Measurements from ENCODE around the gene GPR37L1.
"Not testable (repeated sequence)": the region's sequence is repeated elsewhere in the genome, so short reads cannot be mapped to it uniquely, and the experiment has no call there.

GPR37L1 gene

DNA sequence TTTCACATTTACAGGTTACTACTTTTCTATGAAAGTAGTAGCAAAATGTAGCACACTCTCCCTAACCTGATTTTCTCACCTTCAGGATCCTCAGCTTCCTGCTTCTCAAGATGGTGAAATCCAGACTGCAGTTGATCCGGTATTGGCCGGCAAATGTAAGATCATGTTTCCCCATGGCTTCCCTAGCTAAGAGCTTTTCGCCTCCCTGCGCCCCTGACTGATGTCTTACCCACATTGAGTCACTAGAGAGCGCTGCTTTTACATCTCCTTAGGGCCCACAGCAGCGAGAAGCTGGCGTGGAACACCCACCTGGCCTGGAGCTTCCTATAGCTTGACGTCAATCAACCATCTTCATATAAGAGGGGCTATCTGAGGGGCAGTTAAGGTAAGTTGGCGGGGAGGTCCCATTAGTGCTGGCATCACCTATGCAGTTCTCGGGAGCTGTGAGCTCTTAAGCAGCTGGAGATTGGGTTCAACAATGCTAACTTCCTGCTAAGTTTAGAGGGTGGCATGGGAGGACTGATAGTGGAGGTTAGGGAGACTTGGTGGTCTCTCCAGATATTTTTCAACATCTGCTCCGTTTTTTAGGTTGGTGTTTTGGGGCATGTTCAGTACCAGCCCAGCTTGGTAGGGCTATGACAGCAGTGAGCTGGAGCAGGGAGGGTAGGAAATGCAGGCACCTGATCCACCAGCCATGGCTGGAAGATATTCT is 32.2 kb downstream of the GPR37L1 start:
- peak; percentile 90 for DNase-seq (ENCODE audit: low read depth, low spot score)

- no peak for DNase-seq (ENCODE audit: low read depth, low spot score)
Observed at GRCh38 chr1:202155478-202156021, 32.8 kb downstream of the GPR37L1 start.

- no peak for DNase-seq (ENCODE audit: low read depth, low spot score)
Observed at GRCh38 chr1:202156590-202156989, 33.9 kb downstream of the GPR37L1 start.

DNA sequence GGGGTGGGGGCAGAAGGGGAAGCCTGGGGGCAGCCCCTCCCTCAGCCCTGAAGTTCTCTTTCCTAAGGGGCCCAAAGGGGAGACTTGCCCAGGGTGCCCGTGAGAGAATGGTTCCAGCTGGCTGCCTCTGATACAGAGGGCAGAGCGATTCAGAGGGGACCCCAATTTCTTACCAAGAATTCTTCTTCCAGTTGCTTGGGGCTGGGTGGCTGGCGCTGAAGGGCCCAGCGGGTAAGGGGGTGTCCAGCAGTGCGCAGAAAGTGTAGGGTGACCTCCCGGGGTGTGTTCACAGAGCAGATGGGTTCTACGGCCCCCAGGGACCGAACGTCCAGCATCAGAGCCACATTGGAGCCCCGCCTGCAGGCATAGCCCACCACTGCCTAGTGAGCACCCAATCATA is 35.2 kb downstream of the GPR37L1 start:
- DNase-seq (ENCODE audit: low read depth, low spot score), result no peak

- no peak for DNase-seq (ENCODE audit: low read depth, low spot score)
Observed at GRCh38 chr1:202158810-202159533, 36.3 kb downstream of the GPR37L1 start.

GRCh38 chr1:202159534-202160371 is 37.0 kb downstream of the GPR37L1 start:
- no peak for DNase-seq (ENCODE audit: low read depth, low spot score)

- no peak for DNase-seq (ENCODE audit: low read depth, low spot score)
Observed at GRCh38 chr1:202160377-202160940, 37.7 kb downstream of the GPR37L1 start, which contains the start of gene PTPN7. Gene PTPN7, minus strand, starts transcription at chr1:202160602. Its CDS starts 1,200 bp downstream, at chr1:202159402.

DNA sequence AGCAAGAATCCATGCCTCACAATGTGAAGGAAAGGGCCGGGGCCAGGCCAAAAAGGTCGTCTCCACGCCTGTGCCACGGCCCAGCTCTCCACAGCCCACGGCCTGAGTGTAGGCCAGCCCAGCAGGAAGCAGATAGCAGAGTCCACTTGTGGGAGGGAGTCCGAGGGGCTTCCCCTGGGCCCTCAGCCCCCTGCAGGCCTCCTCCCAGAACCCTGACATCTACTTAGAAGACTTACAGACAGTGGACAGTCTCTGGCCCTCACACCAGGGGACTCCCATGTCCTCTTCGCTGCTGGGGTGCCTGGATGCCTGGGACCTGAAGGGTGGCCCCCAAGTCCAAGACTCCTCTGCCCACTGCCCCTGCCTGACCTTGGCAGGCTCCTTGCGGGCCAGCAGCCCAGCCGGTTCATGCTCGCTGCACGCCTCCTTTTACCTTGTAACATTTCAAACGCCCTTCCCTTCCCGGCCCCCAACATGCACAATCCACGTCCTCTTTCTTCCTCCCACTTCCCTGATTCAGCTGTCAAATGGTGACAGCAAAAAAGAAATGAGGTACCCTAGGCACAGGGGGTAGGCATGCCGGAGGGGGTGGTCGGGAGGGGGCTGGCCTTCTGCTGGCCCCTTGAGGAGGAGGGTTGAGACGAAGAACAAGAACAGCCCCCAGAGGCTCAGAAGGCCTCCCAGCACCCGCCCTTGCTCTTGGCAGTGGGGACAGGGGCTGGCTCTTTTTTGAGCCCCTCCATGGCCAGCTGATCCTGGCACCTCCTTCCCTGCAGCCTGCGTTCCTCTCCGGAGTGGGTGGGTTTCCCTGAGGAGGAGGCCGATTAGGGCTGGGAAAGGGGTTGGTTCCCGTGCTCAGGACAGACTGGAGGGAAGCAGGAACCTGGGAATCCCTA is 38.7 kb downstream of the GPR37L1 start:
- no peak for DNase-seq (ENCODE audit: low read depth, low spot score)

GRCh38 chr1:202162047-202162417 is 39.3 kb downstream of the GPR37L1 start:
- no peak for DNase-seq (ENCODE audit: low read depth, low spot score)

- DNase-seq (ENCODE audit: low read depth, low spot score), result no peak
Observed at GRCh38 chr1:202162418-202163280, 39.9 kb downstream of the GPR37L1 start.

GRCh38 chr1:202163281-202164270 is 40.9 kb downstream of the GPR37L1 start:
- DNase-seq (ENCODE audit: low read depth, low spot score), result no peak

GRCh38 chr1:202164271-202165037 is 41.7 kb downstream of the GPR37L1 start:
- no peak for DNase-seq (ENCODE audit: low read depth, low spot score)

DNA sequence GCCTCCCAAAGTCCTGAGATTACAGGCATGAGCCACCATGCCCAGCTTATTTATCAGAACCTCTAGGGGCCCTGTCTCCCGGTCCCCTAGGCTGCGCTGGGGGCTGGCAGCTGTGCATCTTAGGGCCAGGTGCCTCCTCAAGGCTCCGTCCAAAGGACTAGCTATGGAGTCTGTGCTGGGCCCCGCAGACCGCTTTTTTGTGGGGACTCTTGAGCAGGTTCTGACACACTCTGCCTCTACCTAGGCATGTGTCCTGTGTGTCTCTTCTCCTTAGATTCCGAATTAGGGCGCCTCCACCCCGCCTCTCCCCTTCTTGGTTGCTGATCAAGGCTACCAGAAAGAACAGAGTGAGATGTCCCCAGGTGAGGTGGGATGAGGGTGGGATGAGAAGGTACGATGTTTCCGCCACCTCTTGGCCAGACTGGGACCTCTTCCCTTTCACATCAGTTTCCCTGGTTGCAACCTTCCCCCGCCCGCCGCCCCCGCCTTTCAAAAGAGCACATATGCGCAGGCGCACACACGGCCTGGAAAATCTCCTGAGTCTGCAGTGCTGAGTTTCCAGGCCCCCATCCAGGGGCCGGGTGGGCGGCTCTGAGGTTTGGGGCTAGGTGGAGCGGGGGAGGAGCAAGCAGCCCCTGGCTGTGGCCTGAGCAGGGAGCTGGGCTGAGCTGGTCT is 42.7 kb downstream of the GPR37L1 start:
- DNase-seq (ENCODE audit: low read depth, low spot score), result peak; percentile 84

DNA sequence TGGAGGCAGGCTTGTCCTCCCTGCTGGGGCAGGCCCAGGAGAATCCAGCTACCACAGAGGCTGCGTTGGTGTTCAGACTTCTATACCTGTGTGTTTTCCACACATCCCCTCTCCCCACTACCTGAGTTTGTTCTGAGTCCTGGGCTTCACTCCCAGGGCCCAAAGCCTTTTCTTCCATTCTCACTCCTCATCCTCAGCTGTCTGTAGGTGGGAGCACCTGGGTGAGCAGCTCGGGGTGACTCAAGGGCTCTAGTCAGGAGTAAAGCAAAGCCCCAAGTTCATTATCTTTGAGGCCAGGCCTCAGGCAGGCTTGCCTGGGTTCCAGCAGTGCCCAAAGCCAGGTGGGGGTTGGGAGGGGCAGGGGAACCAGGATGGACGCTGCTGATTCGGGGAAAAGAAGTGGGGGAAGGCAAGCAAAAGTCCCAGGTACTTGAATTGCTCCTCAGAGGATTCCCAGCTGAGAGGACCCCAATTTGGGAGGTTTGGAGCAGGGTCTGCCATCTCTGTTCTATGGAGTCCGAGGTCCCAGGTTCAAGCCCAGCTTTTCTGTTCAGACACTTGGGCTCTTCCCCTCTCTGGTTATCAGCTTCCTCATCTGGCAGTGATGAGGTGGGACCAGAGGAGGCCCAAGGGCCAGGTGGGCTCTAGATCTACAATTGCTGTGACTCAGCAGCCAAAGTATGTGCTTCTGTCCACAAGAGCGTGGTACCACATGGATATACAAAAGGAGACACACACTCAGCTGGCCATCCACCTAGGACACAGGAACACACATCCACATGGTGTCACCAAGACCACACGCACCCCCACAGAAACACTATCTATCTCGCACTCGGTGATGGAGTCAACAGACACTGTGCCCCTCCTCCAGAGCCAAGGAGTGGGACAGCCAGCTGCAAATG is 43.5 kb downstream of the GPR37L1 start:
- DNase-seq (ENCODE audit: low read depth, low spot score), result no peak

GRCh38 chr1:202167054-202167453 is 44.3 kb downstream of the GPR37L1 start:
- DNase-seq (ENCODE audit: low read depth, low spot score), result not testable (repeated sequence)
